ENCODE results near the gene ELOA. TPM values are rescaled to one million over a fixed set of nuclear protein-coding genes. Genes with fewer than 3 reads are reported as not detected.

ELOA gene
- total and polyA plus RNA-seq, 2 of the 13 experiments (the other 11 are each of a cell fraction or from before 2014, with no cell fraction given) = 14.2 to 28.5 TPM

DNA sequence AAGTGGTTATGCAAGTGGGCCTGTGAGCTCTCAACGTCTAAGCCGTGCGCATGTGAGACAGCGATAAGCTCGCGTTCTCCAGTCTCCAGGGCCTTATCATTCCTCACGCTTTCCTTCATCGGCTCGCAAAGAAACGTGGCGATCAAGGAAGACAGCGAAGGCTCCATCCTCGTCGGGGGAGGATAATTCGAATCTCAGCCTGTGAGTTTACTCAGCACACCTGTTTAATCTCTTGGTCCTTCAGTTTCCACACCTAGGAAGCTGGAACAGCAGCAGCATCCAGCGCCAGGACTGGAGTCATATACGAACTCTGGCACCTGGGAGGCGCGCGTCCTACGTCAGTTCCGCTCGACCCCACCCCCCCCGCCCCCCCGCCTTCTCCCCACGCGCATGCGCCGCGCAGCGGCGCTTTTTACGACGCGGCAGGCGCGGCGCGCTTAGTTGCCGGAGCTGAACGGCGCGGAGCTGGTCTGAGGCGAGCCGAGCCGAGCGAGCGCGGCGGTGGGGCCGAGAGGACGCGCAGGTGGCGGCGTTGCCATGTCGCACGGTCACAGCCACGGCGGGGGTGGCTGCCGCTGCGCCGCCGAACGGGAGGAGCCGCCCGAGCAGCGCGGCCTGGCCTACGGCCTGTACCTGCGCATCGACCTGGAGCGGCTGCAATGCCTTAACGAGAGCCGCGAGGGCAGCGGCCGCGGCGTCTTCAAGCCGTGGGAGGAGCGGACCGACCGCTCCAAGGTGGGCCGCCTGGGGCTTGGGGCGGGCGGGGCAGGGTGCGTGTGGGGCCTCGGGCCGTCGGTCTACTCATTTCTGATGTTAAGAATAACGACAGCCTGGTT is 34.9 kb downstream of the ELOA start, which contains the start of gene PITHD1 (continued):
- TF ChIP-seq AKAP8 (CRISPR knock-in tag; IDR thresholded peaks at IDR 0.05) (no peak), MYNN (CRISPR knock-in tag; IDR thresholded peaks at IDR 0.05; ENCODE audit: low read depth) (no peak), ASH2L (IDR thresholded peaks at IDR 0.05; ENCODE audit: insufficient read length, low read depth, low read length) (peak; percentile 72), ZEB1 (IDR thresholded peaks at IDR 0.05; ENCODE audit: insufficient replicate concordance, low read depth) (peak; percentile 69), SP140L (CRISPR knock-in tag; IDR thresholded peaks at IDR 0.05; ENCODE audit: borderline replicate concordance) (peak; percentile 68; the same call in 1 of the 2 replicates), ZNF432 (CRISPR knock-in tag; IDR thresholded peaks at IDR 0.05; ENCODE audit: borderline replicate concordance) (no peak), SATB2 (CRISPR knock-in tag; IDR thresholded peaks at IDR 0.05) (no peak), AGO1 (IDR thresholded peaks at IDR 0.05; ENCODE audit: low read depth, low read length, poor library complexity, severe bottlenecking) (no peak), MAFF (IDR thresholded peaks at IDR 0.05; ENCODE audit: low read depth, low read length) (no peak), HNF4G (IDR thresholded peaks at IDR 0.05; ENCODE audit: borderline replicate concordance, low read depth, low read length) (peak; percentile 23; the same call in 1 of the 2 replicates), HNF4G (CRISPR knock-in tag; IDR thresholded peaks at IDR 0.05; ENCODE audit: borderline replicate concordance, low read depth) (no peak), RBFOX2 (IDR thresholded peaks at IDR 0.05; ENCODE audit: low read depth, low read length) (peak; percentile 91), NAIF1 (CRISPR knock-in tag; IDR thresholded peaks at IDR 0.05; ENCODE audit: borderline replicate concordance) (peak; percentile 37; the same call in 1 of the 2 replicates), NFRKB (IDR thresholded peaks at IDR 0.05) (no peak), ZNF3 (CRISPR knock-in tag; IDR thresholded peaks at IDR 0.05) (no peak)
- TF ChIP-seq, protein P1, sequence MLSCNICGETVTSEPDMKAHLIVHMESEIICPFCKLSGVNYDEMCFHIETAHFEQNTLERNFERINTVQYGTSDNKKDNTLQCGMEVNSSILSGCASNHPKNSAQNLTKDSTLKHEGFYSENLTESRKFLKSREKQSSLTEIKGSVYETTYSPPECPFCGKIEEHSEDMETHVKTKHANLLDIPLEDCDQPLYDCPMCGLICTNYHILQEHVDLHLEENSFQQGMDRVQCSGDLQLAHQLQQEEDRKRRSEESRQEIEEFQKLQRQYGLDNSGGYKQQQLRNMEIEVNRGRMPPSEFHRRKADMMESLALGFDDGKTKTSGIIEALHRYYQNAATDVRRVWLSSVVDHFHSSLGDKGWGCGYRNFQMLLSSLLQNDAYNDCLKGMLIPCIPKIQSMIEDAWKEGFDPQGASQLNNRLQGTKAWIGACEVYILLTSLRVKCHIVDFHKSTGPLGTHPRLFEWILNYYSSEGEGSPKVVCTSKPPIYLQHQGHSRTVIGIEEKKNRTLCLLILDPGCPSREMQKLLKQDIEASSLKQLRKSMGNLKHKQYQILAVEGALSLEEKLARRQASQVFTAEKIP (CRISPR knock-in tag; IDR thresholded peaks at IDR 0.05; ENCODE audit: borderline replicate concordance) = no peak
- TF ChIP-seq, protein P2, sequence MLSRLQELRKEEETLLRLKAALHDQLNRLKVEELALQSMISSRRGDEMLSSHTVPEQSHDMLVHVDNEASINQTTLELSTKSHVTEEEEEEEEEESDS (CRISPR knock-in tag; IDR thresholded peaks at IDR 0.05; ENCODE audit: borderline replicate concordance) = peak; percentile 13; the same call in 1 of the 2 replicates
- TF ChIP-seq, protein P3, sequence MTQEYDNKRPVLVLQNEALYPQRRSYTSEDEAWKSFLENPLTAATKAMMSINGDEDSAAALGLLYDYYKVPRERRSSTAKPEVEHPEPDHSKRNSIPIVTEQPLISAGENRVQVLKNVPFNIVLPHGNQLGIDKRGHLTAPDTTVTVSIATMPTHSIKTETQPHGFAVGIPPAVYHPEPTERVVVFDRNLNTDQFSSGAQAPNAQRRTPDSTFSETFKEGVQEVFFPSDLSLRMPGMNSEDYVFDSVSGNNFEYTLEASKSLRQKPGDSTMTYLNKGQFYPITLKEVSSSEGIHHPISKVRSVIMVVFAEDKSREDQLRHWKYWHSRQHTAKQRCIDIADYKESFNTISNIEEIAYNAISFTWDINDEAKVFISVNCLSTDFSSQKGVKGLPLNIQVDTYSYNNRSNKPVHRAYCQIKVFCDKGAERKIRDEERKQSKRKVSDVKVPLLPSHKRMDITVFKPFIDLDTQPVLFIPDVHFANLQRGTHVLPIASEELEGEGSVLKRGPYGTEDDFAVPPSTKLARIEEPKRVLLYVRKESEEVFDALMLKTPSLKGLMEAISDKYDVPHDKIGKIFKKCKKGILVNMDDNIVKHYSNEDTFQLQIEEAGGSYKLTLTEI (CRISPR knock-in tag; conservative IDR thresholded peaks at IDR 0.05) = no peak
- TF ChIP-seq, protein P4, sequence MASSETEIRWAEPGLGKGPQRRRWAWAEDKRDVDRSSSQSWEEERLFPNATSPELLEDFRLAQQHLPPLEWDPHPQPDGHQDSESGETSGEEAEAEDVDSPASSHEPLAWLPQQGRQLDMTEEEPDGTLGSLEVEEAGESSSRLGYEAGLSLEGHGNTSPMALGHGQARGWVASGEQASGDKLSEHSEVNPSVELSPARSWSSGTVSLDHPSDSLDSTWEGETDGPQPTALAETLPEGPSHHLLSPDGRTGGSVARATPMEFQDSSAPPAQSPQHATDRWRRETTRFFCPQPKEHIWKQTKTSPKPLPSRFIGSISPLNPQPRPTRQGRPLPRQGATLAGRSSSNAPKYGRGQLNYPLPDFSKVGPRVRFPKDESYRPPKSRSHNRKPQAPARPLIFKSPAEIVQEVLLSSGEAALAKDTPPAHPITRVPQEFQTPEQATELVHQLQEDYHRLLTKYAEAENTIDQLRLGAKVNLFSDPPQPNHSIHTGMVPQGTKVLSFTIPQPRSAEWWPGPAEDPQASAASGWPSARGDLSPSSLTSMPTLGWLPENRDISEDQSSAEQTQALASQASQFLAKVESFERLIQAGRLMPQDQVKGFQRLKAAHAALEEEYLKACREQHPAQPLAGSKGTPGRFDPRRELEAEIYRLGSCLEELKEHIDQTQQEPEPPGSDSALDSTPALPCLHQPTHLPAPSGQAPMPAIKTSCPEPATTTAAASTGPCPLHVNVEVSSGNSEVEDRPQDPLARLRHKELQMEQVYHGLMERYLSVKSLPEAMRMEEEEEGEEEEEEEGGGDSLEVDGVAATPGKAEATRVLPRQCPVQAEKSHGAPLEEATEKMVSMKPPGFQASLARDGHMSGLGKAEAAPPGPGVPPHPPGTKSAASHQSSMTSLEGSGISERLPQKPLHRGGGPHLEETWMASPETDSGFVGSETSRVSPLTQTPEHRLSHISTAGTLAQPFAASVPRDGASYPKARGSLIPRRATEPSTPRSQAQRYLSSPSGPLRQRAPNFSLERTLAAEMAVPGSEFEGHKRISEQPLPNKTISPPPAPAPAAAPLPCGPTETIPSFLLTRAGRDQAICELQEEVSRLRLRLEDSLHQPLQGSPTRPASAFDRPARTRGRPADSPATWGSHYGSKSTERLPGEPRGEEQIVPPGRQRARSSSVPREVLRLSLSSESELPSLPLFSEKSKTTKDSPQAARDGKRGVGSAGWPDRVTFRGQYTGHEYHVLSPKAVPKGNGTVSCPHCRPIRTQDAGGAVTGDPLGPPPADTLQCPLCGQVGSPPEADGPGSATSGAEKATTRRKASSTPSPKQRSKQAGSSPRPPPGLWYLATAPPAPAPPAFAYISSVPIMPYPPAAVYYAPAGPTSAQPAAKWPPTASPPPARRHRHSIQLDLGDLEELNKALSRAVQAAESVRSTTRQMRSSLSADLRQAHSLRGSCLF (CRISPR knock-in tag; IDR thresholded peaks at IDR 0.05; ENCODE audit: borderline replicate concordance) = no peak
- TF ChIP-seq, protein P5, sequence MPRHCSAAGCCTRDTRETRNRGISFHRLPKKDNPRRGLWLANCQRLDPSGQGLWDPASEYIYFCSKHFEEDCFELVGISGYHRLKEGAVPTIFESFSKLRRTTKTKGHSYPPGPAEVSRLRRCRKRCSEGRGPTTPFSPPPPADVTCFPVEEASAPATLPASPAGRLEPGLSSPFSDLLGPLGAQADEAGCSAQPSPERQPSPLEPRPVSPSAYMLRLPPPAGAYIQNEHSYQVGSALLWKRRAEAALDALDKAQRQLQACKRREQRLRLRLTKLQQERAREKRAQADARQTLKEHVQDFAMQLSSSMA (CRISPR knock-in tag; IDR thresholded peaks at IDR 0.05) = no peak
